T1000 (cell line): ENCODE data around the gene CDK4.
A peak's percentile ranks its signal among the peaks of the same experiment; 100 is the strongest.
"Not testable (repeated sequence)": the region's sequence is repeated elsewhere in the genome, so short reads cannot be mapped to it uniquely, and the experiment has no call there.

Source experiments
- DNase-seq: peaks from one replicate; lab custom pipeline; 2025; ENCODE audit warnings: mixed read lengths; lab: John Stamatoyannopoulos, UW

The CDK4 gene

DNA sequence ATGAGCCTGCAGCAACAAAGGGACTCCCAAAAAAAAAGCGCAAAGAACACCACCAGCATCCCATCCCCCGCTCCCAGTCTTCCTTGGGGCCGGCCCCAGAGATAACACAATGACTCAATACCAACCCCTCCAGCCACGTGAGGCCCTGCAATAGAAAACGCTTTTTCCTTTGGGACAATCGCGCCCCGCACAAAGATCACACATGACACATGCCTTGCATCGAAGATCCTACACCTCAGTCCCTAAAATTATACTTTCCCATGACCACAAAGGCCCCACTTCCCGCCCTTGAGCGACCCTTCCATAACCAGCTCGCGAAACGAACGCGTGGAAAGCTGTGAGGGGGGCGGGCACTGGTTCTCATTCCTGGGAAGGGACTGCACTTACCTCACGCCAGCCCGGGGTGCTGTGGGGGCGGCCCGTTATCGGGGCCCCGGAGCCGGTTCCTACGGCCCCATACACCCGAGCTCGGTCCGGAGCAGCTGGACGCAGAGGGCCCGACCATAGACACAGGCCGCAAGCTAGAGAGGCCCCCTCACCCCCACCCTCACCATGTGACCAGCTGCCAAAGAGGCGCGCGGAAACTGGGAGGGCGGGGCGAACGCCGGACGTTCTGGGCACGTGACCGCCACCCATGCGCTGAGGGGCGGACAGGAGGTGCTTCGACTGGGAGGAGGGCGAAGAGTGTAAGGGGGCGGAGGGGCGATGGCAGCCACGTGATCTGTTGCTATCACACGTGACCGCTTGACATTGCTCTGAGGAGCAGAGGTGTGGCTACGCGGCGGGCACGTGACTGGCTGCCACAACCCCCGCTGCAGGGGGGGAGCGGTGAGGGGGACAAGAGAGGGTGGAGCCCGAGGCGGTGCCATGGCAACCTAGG is at the start of gene CDK4:
TSS of gene CDK4 (minus strand) at position 523 of the 880 bp plus-strand sequence. CDS start 593 bp downstream, outside the sequence.
- DNase-seq: peak; percentile 100

DNA sequence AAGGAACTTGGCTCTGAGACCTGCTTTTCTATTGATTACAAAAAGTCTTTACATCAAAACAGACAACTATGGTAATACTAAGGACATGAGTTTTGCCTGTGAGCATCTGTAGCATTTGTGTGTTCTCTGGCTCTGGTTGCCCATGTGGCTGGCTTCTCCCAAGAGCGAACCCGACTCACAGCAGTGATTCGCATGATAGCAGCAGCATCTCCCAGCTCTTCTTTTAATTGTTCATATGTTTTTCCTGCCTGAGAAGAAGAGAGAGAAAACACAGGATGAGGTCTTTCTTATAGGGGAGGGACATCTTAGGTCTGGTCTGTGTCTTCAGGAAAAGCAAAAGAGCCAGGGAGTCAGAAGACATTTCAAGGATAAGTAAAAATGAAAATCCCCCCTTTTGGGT is 48.9 kb upstream of the CDK4 start:
- DNase-seq: no peak

DNA sequence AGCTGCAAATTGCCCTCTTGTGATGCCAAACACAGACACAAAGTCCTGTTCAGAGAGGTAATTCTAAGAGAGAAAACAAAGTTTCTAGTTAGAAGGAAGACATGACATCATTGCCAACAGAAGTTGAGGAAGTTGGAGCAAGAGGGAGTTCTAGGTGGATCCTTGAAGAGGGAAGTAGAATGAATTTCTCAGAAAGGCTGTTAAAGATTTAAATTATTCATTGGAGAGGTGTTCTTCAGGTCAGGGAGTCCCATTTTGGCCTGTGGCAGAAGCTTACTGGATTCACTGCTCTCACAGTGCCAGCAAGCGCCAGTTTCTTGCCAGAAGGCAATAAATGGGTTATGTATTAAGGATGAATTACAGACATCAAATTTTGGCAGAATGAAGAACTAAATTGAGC is 45.8 kb upstream of the CDK4 start:
- no peak for DNase-seq

DNA sequence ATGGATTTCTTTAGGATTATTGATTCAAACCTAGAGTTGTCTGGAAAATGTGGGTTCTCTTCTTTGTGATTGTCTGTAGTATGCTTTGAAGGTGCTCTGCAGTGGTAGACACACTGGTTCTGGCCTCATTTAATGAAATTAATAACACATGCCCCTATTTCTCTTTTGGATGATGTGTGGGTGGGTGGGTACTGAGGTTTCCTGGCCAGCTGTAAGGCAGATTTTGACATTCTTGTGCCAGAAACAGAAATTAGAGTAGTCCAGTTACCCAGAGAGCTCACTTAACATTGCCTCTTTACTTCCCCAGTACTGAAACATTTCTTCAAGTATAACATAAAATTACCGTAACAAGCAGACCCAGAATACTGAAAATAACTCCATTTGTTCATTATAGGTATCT is 44.9 kb upstream of the CDK4 start:
- no peak for DNase-seq

DNA sequence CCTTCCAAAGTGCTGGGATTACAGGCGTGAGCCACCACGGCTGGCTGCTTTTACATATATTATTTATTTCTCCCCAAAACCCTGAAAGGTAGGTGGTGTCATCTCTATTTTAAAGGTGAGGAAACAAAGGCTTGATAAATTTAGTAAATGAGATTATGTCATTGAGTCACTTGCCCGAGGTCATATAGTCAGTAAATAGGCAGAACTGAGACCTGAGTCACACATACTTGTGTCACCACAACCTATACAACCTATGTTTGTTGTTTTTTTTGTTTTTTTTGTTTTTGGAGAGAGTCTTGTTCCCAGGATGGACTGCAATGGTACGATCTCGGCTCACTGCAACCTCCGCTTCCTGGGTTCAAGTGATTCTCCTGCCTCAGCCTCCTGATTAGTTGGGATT is 43.2 kb upstream of the CDK4 start:
- no peak for DNase-seq

DNA sequence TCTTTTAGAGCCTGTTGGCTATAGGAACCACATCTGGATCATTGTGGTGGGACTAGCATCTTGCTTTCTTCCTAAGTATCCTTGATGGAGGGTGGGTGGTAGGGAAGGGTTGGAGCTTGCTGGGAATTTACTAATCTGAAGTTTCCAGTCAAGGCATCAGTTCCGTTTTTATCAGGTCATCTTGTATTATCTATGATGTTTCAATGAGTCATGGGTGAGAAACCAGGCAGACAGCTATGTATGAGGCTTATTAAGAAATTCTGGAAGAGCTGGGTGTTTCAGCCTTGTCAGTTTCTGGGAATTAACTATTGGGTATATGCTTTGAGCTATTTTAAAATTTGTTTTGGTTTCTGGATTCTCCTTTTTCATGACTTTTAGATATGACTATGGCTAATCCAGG is 41.8 kb upstream of the CDK4 start:
- DNase-seq: no peak

DNA sequence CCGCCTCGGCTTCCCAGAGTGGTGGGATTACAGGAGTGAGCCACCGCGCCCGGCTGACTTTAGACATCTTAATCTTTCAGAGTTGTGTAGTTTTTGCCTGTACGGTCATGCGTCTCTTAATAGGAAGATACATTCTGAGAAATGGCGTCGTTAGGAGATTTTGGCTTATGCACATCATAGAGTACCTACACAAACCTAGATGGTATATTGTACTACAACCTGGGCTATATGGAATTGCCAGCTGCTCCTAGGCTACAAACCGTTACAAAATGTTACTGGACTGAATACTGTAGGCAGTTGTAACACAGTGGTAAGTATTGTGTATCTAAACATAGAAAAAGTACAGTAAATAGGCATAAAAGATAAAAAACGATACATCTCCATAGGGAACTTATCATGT is 31.8 kb upstream of the CDK4 start:
- no peak for DNase-seq

DNA sequence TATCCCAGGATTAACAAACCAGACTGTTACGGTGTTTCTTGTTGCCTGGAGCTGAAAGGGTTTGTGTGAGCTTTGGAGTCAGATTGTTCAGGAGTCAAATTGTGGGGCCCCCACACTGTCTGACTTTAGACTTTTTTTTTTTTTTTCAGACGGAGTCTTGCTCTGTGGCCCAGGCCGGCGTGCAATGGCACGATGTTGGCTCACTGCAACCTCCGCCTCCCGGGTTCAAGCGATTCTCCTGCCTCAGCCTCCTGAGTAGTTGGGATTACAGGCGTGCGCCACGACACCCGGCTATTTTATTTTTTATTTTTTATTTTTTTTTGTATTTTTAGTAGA is 31.3 kb upstream of the CDK4 start:
- no peak for DNase-seq

DNA sequence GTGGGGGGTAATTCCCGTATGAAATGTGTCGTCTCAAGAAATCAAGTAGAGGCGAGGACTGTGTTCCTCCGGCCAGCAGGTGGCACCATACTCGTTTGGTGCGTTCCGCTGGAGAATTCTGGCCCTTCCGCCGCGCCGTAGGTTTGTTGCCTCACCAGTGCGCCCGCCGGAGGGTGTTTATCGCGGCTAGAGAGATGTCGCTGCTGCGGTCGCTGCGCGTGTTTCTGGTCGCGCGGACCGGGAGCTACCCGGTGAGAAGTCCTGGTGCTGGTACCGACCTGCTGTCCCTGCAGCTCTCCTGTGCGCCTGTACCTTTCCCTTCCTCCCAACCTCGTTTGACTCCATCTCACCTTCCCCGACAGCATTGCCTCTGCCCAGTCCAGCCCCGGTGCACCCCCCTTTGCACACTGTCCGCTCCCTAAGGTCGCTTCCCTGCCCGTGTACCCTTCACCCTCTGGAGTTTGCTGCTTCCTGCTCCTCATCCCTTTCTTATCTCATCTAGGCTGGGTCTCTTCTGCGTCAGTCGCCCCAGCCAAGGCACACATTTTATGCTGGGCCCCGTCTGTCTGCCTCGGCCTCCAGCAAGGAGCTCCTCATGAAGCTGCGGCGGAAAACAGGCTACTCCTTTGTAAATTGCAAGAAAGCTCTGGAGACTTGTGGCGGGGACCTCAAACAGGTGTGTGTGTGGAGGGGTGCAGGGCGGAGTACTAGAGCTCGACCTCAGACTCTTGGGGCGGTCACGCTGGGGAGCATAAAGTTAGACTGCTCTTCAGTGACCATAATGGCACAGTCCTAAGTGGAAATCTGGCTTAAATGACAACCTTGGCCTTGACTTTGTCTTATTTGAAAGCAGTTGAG is 30.7 kb upstream of the CDK4 start, which contains the start of gene TSFM:
TSS of gene TSFM (plus strand) at position 180 of the 858 bp plus-strand sequence. CDS start at position 195, 15 bp downstream.
- peak; percentile 100 for DNase-seq

DNA sequence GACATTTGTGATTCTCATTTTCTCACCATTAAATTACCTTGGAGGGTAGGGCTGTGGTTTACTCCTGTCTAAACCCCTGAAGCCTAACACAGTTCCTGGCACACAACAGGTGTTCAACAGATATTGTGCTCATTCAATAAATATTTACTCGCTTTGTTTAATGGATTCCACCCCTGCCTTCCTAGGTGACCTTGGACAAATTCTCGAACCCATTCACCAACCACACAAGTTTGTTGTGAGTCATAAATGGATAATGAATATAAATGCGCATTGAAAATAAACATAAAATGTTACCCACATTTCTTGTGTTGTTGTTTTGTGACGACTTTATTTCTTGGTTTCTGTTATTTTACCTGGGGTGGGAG is 30.1 kb upstream of the CDK4 start:
- no peak for DNase-seq

DNA sequence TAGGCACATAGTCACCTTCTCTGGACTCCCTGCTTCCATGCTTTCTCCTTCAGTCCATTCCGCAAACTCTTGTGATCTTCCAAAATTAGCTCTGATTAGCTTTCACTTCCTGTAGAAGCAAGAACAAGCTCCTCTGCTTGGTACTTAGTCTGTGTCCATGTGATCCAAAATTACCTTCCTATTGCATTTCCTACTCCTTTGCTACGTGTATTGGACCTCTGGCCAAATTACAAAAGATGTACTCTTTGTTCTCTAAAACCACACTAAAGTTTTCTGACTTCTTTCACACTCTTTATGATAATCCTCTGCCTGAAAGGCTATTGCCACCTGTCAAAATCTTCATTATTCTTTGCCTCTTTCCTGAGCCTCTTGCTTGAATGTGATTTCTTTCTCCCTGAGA is 29.7 kb upstream of the CDK4 start:
- DNase-seq: no peak

DNA sequence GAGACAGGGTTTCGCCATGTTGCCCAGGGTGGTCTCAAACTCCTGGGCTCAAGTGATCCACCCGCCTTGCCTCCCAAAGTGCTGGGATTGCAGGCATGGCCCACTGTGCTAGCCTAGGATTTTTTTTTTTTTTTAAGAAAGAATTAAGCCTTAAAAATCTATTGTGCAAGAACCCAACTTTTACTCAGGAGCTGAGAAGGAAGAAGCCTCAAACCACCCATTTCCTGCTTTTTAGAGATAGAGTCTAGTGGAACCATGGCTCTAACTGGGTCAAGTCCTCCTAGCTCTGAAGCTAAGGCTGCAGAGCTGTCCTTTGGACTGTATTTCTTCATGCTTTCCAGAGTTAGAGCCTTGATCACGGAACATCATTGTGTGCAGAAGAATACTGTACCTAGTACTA is 29.1 kb upstream of the CDK4 start:
- DNase-seq: no peak

DNA sequence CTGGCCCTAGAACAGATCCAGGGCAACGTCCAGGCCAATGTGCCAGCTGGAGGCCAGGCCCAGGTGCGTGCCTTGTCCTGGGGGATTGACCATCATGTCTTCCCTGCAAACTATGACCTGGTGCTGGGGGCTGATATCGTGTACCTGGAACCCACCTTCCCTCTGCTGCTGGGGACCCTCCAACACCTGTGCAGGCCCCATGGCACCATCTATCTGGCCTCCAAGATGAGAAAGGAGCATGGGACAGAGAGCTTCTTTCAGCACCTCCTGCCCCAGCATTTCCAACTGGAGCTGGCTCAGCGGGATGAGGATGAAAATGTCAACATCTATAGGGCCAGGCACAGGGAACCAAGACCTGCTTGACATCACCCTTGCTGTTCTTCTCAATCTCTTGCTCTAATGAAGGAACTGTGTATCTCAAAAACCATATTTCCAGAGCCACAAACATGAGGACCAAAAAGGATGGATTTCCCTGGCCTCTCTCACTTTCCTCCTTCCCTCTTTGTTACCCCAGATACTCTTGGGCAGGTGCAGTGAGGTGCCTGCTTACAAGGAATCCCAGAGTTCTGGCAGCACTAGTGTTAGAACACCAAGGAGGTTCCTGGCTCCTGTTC is 28.3 kb upstream of the CDK4 start:
- DNase-seq: no peak

DNA sequence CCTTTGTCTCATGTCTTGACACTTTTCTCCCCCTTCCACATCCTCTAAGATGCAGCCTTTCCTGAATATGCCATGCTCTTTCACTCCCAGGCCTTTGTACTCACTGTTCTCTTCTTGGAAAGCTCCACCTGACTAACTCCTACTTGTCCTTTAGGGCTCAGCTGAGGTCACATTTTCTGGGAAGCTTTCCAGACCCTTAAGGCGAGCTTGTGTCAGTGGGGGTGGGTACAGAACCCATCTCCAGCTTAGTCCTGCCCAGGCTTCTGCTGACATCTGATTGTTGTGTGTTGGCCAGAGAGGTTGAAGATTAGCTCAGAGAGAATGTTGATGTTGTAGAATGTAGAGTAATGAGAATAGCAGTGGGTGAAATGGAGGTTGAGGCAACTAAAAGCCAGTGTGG is 27.6 kb upstream of the CDK4 start:
- DNase-seq: no peak

DNA sequence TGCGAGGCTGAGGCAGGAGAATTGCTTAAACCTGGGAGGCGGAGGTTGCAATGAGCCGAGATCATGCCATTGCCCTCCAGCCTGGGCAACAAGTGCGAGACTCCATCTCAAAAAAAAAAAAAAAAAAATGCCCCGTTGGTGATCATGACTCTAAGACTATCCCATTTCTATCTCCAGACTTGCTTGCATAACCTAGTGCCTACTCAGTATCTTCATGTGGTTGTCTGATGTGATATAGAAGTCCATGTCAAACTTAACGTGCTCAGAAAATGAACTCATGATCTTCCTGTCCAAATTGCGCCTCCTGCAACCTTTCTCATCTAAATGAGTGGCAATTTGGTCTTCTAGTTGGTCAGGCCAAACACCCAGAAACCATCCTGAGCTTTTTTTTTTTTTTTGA is 25.8 kb upstream of the CDK4 start:
- no peak for DNase-seq

DNA sequence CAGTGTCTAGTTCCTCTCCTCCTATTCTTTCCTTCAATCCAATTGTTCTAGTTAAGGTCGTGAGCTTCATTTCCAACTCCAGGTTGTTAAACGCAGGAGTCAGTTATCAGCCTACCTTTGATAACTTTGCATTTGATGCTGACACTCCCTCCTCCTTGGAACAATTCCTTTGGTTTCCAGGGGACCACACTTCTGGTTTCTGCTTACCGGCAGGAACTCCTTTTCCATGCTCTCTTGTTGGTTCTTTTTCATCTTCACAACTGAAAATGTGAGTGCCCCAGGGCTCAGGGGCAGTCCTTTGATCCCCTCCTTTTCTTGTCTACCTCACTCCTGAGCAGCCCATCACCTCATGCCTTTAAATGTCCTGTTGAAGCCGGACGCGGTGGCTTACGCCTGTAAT is 25.3 kb upstream of the CDK4 start:
- no peak for DNase-seq

DNA sequence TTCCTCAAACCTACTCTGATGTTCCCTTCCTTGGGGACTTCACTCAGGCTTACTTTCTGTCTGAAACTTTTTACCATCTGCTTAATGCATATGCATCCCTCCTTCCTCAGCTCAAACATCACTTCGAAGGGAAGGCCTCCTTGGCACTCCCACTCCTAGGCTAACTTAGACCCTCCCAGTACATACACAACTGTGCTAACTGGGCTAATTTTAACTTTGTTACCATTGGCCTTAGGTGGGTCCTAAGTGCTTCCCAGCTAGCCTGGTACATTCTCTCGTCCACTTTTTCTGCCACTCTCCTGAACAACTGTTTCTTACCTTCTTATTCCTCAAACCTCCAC is 24.1 kb upstream of the CDK4 start:
- DNase-seq: no peak

DNA sequence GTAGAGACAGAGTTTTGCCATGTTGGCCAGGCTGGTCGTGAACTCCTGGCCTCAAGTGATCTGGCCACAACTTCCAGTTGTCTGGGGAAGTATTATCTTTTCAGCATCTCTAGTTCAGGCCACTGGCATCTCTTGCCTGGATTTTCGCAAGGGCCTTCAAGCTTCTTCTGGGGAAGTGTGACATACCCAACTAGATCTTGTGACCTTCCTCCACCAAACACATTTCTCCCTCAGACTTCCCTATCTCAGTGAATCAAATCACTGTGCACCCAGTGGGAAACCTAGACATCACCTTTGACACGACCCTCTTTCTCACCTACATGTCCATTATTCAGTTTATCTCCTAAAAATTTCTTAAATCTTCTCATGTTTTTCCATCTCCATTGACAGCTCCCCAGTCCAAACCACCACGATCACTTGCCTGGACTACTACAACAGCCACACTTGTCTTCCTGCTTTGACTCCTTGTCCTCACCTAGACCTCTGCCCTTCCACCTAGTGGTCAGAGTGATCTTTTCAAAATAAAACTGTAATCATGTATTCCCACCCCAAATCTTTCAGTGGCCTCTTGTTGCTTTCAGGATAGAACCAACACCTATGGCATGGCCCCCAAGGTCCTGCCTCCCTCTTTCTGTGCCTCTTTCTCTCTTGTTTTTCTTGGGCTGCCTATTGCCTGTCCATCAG is 23.6 kb upstream of the CDK4 start:
- DNase-seq: no peak

DNA sequence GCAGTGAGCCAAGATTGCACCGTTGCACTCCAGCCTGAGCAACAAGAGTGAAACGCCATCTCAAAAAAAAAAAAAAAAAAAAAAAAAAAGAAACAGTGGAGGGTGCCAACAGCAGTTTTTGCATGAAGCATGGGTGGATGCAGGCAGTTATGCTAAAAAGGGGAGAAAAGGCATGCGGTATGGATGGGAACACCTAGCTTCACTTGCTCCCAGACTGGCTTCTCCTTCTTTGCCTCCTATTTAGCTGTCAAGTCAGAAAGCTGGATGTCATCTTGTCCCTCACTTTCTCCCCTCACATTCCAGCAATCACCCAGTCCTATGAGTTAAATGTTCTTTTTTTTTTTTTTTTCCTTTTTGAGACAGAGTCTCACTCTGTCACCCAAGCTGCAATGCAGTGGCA is 22.9 kb upstream of the CDK4 start:
- no peak for DNase-seq

DNA sequence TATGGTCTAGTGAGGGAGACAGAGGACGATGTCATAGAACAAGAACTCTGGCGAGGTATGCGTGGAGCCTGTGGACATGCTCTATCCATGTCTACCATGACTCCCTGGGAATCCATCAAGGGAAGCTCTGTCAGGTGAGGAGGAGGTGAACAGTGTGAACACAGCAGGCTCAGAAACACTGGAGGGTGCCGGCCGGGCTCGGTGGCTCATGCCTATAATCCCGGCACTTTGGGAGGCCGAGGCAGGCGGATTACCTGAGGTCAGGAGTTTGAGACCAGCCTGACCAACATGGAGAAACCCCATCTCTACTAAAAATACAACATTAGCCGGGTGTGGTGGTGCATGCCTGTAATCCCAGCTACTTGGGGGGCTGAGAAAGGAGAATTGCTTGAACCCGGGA is 22.5 kb upstream of the CDK4 start:
- not testable (repeated sequence) for DNase-seq

DNA sequence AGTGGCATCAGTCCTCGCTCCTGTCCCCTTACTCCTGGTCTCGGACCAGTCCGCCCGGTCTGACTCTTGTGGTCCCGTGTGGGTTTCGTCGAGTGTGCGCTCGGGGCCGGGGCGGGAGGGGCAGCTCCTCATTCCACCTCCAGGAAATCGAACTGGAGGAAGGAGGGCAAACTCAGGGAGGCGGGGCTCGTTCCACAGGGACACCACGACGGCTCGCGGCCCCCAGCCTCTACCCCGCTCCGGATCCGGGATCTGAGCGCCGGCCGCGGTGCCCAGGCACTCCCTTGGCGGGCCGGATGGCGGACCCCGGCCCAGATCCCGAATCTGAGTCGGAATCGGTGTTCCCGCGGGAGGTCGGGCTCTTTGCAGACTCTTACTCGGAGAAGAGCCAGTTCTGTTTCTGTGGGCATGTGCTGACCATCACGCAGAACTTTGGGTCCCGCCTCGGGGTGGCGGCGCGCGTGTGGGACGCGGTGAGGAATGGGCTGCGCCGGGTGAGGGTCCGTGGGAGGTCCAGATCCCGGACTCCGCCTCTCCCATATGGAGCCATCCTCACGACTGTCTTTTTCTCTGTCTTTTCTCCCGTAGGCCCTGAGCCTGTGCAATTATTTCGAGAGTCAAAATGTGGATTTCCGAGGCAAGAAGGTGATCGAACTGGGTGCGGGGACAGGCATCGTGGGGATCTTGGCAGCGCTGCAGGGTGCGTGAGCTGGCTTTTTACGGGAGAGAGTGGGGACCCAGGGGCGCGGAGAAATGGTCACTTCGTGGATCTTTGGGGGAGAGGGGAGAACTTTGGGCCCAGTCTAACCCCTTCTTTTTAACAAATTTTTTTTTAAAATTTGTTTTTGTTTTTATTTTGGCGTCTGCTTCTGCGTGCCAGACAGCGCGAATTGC is 20.6 kb upstream of the CDK4 start, which contains the start of gene EEF1AKMT3:
TSS of gene EEF1AKMT3 (plus strand) at position 186 of the 894 bp plus-strand sequence. CDS start at position 297, 111 bp downstream.
- DNase-seq: peak; percentile 100
